Sigmoid colon (tissue), 7 donors: Measurements from ENCODE around the gene SH3BP5. TPM values are rescaled to one million over a fixed set of nuclear protein-coding genes. Genes with fewer than 3 reads are reported as not detected.
"Not testable (repeated sequence)": the region's sequence is repeated elsewhere in the genome, so short reads cannot be mapped to it uniquely, and the experiment has no call there.

Source experiments
- DNase-seq: peaks from one replicate; pipeline ENCODE4 v3.0.0-alpha.2; 2019
- H3K27ac ChIP-seq, 4 donors: fragments of 200-600 bp; sonication (generic); one replicate each; pipeline ENCODE4 v1.5.1; 2016 to 2019; ENCODE audit warnings: mild to moderate bottlenecking in 1 of 4
- H3K27me3 ChIP-seq, 3 donors: fragments of 200-600 bp; sonication (generic); one replicate each; pipeline ENCODE4 v1.5.1; 2019; ENCODE audit warnings: mild to moderate bottlenecking in 1 of 3
- H3K36me3 ChIP-seq, 4 donors: fragments of 200-600 bp; sonication (generic); one replicate each; pipeline ENCODE4 v1.5.1; 2016 to 2019
- H3K4me1 ChIP-seq, 4 donors: fragments of 200-600 bp; sonication (generic); one replicate each; pipeline ENCODE4 v1.5.1; 2017 to 2019
- H3K4me3 ChIP-seq, 4 donors: fragments of 200-600 bp; sonication (generic); one replicate each; pipeline ENCODE4 v1.5.1; 2017 to 2019; ENCODE audit warnings: mild to moderate bottlenecking in 2 of 4, moderate library complexity in 1 of 4
- H3K9me3 ChIP-seq, 4 donors: fragments of 200-600 bp in 3 of 4; sonication (generic) in 3 of 4; one replicate each; pipeline versions ENCODE4 v1.5.1 to v1.6.1; 2013 to 2019
- EP300 ChIP-seq, 4 donors: sonication (generic); formaldehyde crosslinking; IDR thresholded peaks; one replicate each; pipeline ENCODE4 v1.6.1; 2017; ENCODE audit warnings: antibody characterized with exemption in 4 of 4
- POLR2A ChIP-seq, 2 donors: fragments of 450-650 bp; IDR thresholded peaks; one replicate each; pipeline ENCODE4 v1.6.1; 2016; ENCODE audit warnings: antibody characterized with exemption in 2 of 2, mild to moderate bottlenecking in 2 of 2, moderate library complexity in 2 of 2
- POLR2AphosphoS5 ChIP-seq, 4 donors: sonication (generic); formaldehyde crosslinking; IDR thresholded peaks; one replicate each; pipeline ENCODE4 v1.6.1; 2017; ENCODE audit warnings: antibody characterized with exemption in 4 of 4
- WGBS, 2 donors: extraction: QIAGEN DNeasy Blood & Tissue Kit; methylation state at CpG; one replicate each; pipeline ENCODE4 v1.1.7; 2013; 5-methylcytosine and 5-hydroxymethylcytosine counted together
- intact Hi-C: fragments of 100-400 bp; cut with DNase I; formaldehyde crosslinking; loops from one replicate; pipeline ENCODE4 v1.15.1; 2023
- polyA plus RNA-seq, 3 donors: library from polyadenylated mRNA; stranded (reverse); fragments of 200-250 nt; gene quantifications; one replicate each; pipeline ENCODE4 v1.2.3, GENCODE V29; 2013
- total RNA-seq, 4 donors: library from RNA; depleted of rRNA; stranded (reverse); fragments of >200 nt; gene quantifications; one replicate each; pipeline ENCODE4 v1.1.0, GENCODE V29; 2016
- TF ChIP-seq, protein P1 (sequence below), 4 experiments: fragments of 450-650 bp in 3 of 4; fragments of 200-600 bp in 1 of 4; IDR thresholded peaks; one replicate each; pipeline ENCODE4 v1.5.1; 2016 to 2019; ENCODE audit warnings: antibody characterized with exemption in 4 of 4, mild to moderate bottlenecking in 3 of 4, moderate library complexity in 2 of 4
- donor health status: healthy with polysubstance abuse.
- donor health status: Bipolar disorder and iron deficiency.
- donor health status: healthy.

SH3BP5 gene
- total and polyA plus RNA-seq, 7 donors: 5.5 to 40.4 (median 31.2) TPM

DNA sequence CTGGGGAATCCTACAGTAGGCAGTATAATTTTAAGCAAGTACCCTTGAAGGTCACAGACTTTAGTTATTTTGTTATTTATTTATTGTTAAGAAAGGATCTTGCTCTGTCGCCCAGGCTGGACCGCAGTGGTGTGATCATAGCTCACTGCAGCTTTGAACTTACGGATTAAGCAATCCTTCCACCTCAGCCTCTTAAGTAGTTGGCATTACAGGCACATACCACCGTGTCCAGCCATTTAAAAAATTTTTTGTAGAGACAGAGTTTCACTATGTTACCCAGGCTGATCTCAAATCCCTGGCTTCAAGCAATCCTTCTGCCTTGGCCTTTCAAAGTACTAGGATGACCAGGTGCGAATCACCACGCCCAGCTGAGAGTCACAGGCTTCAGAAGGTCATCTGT lies 22.1 kb upstream of the SH3BP5 start:
- no peak for DNase-seq
- intact Hi-C loops: no loop called here
- Histone ChIP-seq H3K27me3 (no peaks in the 10 kb centered on the region), H3K27ac (no peak overlapping the region), H3K4me3 (no peak overlapping the region), H3K4me1 (no peaks in the 10 kb centered on the region), H3K36me3 (no peaks in the 10 kb centered on the region), H3K9me3 (peaks cover 0 to 6% (median 2%) of the 10 kb centered on the region in 4 donors)
- TF ChIP-seq EP300 (IDR thresholded peaks at IDR 0.05) (no peak), POLR2AphosphoS5 (IDR thresholded peaks at IDR 0.05) (no peak), POLR2A (IDR thresholded peaks at IDR 0.05) (no peak)
- TF ChIP-seq, protein P1, sequence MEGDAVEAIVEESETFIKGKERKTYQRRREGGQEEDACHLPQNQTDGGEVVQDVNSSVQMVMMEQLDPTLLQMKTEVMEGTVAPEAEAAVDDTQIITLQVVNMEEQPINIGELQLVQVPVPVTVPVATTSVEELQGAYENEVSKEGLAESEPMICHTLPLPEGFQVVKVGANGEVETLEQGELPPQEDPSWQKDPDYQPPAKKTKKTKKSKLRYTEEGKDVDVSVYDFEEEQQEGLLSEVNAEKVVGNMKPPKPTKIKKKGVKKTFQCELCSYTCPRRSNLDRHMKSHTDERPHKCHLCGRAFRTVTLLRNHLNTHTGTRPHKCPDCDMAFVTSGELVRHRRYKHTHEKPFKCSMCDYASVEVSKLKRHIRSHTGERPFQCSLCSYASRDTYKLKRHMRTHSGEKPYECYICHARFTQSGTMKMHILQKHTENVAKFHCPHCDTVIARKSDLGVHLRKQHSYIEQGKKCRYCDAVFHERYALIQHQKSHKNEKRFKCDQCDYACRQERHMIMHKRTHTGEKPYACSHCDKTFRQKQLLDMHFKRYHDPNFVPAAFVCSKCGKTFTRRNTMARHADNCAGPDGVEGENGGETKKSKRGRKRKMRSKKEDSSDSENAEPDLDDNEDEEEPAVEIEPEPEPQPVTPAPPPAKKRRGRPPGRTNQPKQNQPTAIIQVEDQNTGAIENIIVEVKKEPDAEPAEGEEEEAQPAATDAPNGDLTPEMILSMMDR (IDR thresholded peaks at IDR 0.05): no peak
- 77% methylated on average over 6 of the region's 6 CpGs for WGBS, 2 donors

DNA sequence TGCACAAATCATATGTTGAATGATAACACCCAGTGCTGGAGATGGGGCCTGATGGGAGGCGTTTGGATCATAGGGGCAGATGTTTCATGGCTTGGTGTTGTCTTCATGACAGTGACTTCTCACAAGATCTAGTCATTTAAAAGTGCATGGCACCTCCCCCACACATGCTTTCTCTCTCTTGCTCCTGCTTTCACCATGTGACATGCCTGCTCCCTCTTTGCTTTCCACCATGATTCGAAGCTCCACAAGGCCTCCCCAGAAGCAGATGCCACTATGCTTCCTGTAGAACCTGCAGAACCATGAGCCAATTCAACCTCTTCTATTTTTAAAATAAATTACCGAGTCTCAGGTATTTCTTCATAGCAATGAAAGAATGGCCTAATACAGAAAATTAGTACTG lies 17.8 kb upstream of the SH3BP5 start:
- DNase-seq: no peak
- H3K36me3 ChIP-seq: no peaks in the 10 kb centered on the region
- H3K9me3 ChIP-seq: peaks cover 0 to 6% (median 2%) of the 10 kb centered on the region in 4 donors
- 95 to 96% methylated on average over 3 of the region's 3 CpGs for WGBS, 2 donors
- no peaks in the 10 kb centered on the region for H3K4me1 ChIP-seq
- no peak for TF ChIP-seq POLR2A (IDR thresholded peaks at IDR 0.05)
- no peak for TF ChIP-seq POLR2AphosphoS5 (IDR thresholded peaks at IDR 0.05)
- TF ChIP-seq, protein P1 (IDR thresholded peaks at IDR 0.05): no peak
- TF ChIP-seq EP300 (IDR thresholded peaks at IDR 0.05): no peak
- intact Hi-C loops: no loop called here
- H3K27ac ChIP-seq: no peak overlapping the region
- H3K27me3 ChIP-seq: no peaks in the 10 kb centered on the region
- H3K4me3 ChIP-seq: no peak overlapping the region

DNA sequence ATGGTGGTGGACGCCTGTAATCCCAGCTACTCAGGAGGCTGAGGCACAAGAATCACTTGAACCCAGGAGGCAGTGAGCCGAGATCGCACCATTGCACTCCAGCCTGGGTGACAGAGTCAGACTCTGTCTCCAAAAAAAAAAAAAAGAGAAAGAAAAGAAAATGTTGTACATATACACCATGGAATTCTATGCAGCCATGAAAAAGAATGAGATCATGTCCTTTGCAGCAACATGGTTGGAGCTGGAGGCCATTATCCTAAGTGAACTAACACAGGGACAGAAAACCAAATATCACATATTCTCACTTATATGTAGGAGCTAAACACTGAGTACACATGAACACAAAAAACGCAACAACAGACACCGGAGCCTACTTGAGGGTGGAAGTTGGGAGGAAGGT lies 17.1 kb upstream of the SH3BP5 start:
- DNase-seq, intact Hi-C loops, H3K27ac ChIP-seq, H3K36me3 ChIP-seq, H3K9me3 ChIP-seq, H3K4me3 ChIP-seq, H3K27me3 ChIP-seq, H3K4me1 ChIP-seq: not testable (repeated sequence)
- 98 to 99% methylated on average over 5 of the region's 5 CpGs for WGBS, 2 donors

DNA sequence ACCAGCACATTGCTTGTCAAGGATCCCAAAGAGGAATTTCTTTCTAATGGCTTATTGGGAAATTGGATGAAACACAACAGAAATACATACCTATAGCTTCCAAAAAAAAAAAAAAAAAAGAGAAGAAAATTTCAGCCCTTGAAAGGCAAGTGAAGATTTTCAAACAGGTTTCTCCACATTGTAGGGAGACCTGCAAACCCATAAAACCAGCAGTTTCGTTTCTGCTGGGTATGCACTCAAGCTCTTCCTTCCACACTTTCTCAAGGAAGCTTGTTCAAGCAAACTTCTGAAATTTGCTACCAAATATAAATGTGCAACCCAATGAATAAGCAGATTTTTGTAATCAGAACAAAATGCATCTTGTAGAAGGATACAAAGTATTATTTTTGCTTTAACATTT lies 15.9 kb upstream of the SH3BP5 start:
- 14 to 30% methylated on average over 1 of the region's 1 CpG for WGBS, 2 donors
- intact Hi-C loops: no loop called here
- H3K4me3 ChIP-seq: no peak overlapping the region
- no peaks in the 10 kb centered on the region for H3K4me1 ChIP-seq
- peaks cover 0 to 6% (median 2%) of the 10 kb centered on the region in 4 donors for H3K9me3 ChIP-seq
- H3K36me3 ChIP-seq: no peaks in the 10 kb centered on the region
- no peaks in the 10 kb centered on the region for H3K27me3 ChIP-seq
- no peak for TF ChIP-seq EP300 (IDR thresholded peaks at IDR 0.05)
- no peak for TF ChIP-seq POLR2A (IDR thresholded peaks at IDR 0.05)
- TF ChIP-seq, protein P1 (IDR thresholded peaks at IDR 0.05): no peak
- TF ChIP-seq POLR2AphosphoS5 (IDR thresholded peaks at IDR 0.05): no peak
- no peak overlapping the region for H3K27ac ChIP-seq
- no peak for DNase-seq

DNA sequence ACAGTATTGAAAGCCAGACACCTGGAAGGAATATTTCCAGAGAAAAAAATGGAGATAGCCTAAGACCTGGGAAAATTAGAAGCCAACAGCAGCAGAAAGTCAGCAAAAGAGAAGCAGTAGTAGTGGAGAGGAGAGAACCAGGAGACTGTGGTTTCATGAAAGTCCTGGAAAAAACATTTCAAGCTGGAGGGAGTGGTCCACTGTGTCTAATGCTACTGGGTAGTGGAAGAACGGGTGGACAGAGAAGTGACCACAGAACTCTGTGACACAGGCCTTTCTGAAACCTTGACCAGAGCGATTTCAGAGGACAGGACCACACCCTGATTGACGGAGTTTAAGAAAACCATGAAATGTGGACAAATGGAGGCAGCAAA lies 15.3 kb upstream of the SH3BP5 start:
- TF ChIP-seq EP300 (IDR thresholded peaks at IDR 0.05): no peak
- TF ChIP-seq POLR2A (IDR thresholded peaks at IDR 0.05): no peak
- TF ChIP-seq POLR2AphosphoS5 (IDR thresholded peaks at IDR 0.05): no peak
- TF ChIP-seq, protein P1 (IDR thresholded peaks at IDR 0.05): no peak
- Histone ChIP-seq H3K27ac (no peak overlapping the region), H3K36me3 (no peaks in the 10 kb centered on the region), H3K4me1 (no peaks in the 10 kb centered on the region), H3K4me3 (no peak overlapping the region), H3K9me3 (peaks cover 0 to 6% (median 2%) of the 10 kb centered on the region in 4 donors), H3K27me3 (no peaks in the 10 kb centered on the region)
- 81 to 83% methylated on average over 3 of the region's 3 CpGs for WGBS, 2 donors
- intact Hi-C loops: no loop called here
- no peak for DNase-seq
